Renal pelvis (tissue), 3 donors: ENCODE results near the gene CDH22. TPM values are rescaled to one million over a fixed set of nuclear protein-coding genes. Genes with fewer than 3 reads are reported as not detected.

Experiments used
- polyA plus RNA-seq, 3 donors: library from polyadenylated mRNA; unstranded; fragments of 120-200 nt; gene quantifications; one replicate each; pipeline ENCODE4 v1.2.1, GENCODE V29; 2013; ENCODE audit not compliant: insufficient read length in 3 of 3

The CDH22 gene
- polyA plus RNA-seq, 3 donors, result 0.04 TPM; not detected in 2

Other genes with a start within 250 kb of the CDH22 start
- gene NCOA5, start 218.5 kb downstream of the CDH22 start, polyA plus RNA-seq, result 10 to 100 TPM; 60.7 to 62.7 (median 60.8) TPM
- gene CD40, start 190.2 kb downstream of the CDH22 start, polyA plus RNA-seq, result 1 to 10 TPM; 3.8 to 5.7 (median 5.5) TPM
- 10 to 100 TPM; 56.3 to 74.3 (median 67.4) TPM for gene ELMO2, start 98.1 kb upstream of the CDH22 start, polyA plus RNA-seq
- 10 to 100 TPM; 24.1 to 44.9 (median 40.5) TPM for gene ZNF334, start 205.1 kb upstream of the CDH22 start, polyA plus RNA-seq
- gene OCSTAMP, start 242.2 kb upstream of the CDH22 start, polyA plus RNA-seq, result under 1 TPM in 1 of 3 donors, not detected in 2; 0.10 TPM